ENCODE data around the gene NXT1.
"Not testable (repeated sequence)": the region's sequence is repeated elsewhere in the genome, so short reads cannot be mapped to it uniquely, and the experiment has no call there.

The NXT1 gene

GRCh38 chr20:23350196-23350903 is at the start of gene NXT1:
Gene NXT1 (plus strand): TSS chr20:23350791. CDS start chr20:23354042, 3,251 bp downstream.
- Histone ChIP-seq H3K27me3 (ENCODE audit: insufficient read depth, insufficient read length) (no peaks in the 10 kb centered on the region), H3K9ac (ENCODE audit: insufficient read length, low read depth) (peak within 1 kb of the TSS; percentile 85), H3K4me1 (ENCODE audit: insufficient read depth, insufficient read length) (peaks cover 4% of the 10 kb centered on the region), H3K36me3 (ENCODE audit: insufficient read depth, insufficient read length, low read length) (peaks cover 30% of the 10 kb centered on the region), H3K4me3 (ENCODE audit: insufficient read length, low read depth) (peak within 1 kb of the TSS; percentile 78), H3K9me3 (ENCODE audit: insufficient read depth, low read length) (no peaks in the 10 kb centered on the region)
- TF ChIP-seq ZNF274 (IDR thresholded peaks at IDR 0.05; ENCODE audit: low read depth, low read length) (no peak), SUZ12 (IDR thresholded peaks at IDR 0.05; ENCODE audit: extremely low read depth, insufficient read depth, insufficient read length) (no peak)
- peak; percentile 91 for DNase-seq (ENCODE audit: low read depth, low spot score)

GRCh38 chr20:23301436-23302050 is 49.0 kb upstream of the NXT1 start:
- 0 out of 2 replicates have a peak, but pooled peaks cover 5% of the 10 kb centered on the region for H3K9me3 ChIP-seq (ENCODE audit: insufficient read depth, low read length)
- H3K4me1 ChIP-seq (ENCODE audit: insufficient read depth, insufficient read length): no peaks in the 10 kb centered on the region
- H3K36me3 ChIP-seq (ENCODE audit: insufficient read depth, insufficient read length, low read length): no peaks in the 10 kb centered on the region
- DNase-seq (ENCODE audit: low read depth, low spot score): no peak
- TF ChIP-seq ZNF274 (IDR thresholded peaks at IDR 0.05; ENCODE audit: low read depth, low read length) (no peak), SUZ12 (IDR thresholded peaks at IDR 0.05; ENCODE audit: extremely low read depth, insufficient read depth, insufficient read length) (no peak), YY1 (IDR thresholded peaks at IDR 0.05; ENCODE audit: insufficient read depth, insufficient read length) (no peak)
- H3K27me3 ChIP-seq (ENCODE audit: insufficient read depth, insufficient read length): no peaks in the 10 kb centered on the region
- H3K9ac ChIP-seq (ENCODE audit: insufficient read length, low read depth): no peak overlapping the region
- H3K4me3 ChIP-seq (ENCODE audit: insufficient read length, low read depth): no peak overlapping the region

- H3K4me3 ChIP-seq (ENCODE audit: insufficient read length, low read depth): no peak overlapping the region
Observed at GRCh38 chr20:23302386-23302785, 48.2 kb upstream of the NXT1 start.

GRCh38 chr20:23302801-23303200 is 47.8 kb upstream of the NXT1 start:
- TF ChIP-seq ZNF274 (IDR thresholded peaks at IDR 0.05; ENCODE audit: low read depth, low read length): no peak
- no peak for TF ChIP-seq YY1 (IDR thresholded peaks at IDR 0.05; ENCODE audit: insufficient read depth, insufficient read length)
- no peak for TF ChIP-seq SUZ12 (IDR thresholded peaks at IDR 0.05; ENCODE audit: extremely low read depth, insufficient read depth, insufficient read length)
- Histone ChIP-seq H3K4me3 (ENCODE audit: insufficient read length, low read depth) (no peak overlapping the region), H3K36me3 (ENCODE audit: insufficient read depth, insufficient read length, low read length) (no peaks in the 10 kb centered on the region), H3K4me1 (ENCODE audit: insufficient read depth, insufficient read length) (no peaks in the 10 kb centered on the region), H3K9me3 (ENCODE audit: insufficient read depth, low read length) (0 out of 2 replicates have a peak, but pooled peaks cover 5% of the 10 kb centered on the region), H3K9ac (ENCODE audit: insufficient read length, low read depth) (no peak overlapping the region), H3K27me3 (ENCODE audit: insufficient read depth, insufficient read length) (no peaks in the 10 kb centered on the region)
- no peak for DNase-seq (ENCODE audit: low read depth, low spot score)

More at GRCh38 chr20:23302386-23302785, 48.2 kb upstream of the NXT1 start:
- Histone ChIP-seq H3K9ac (ENCODE audit: insufficient read length, low read depth) (no peak overlapping the region), H3K4me1 (ENCODE audit: insufficient read depth, insufficient read length) (no peaks in the 10 kb centered on the region), H3K9me3 (ENCODE audit: insufficient read depth, low read length) (0 out of 2 replicates have a peak, but pooled peaks cover 5% of the 10 kb centered on the region), H3K36me3 (ENCODE audit: insufficient read depth, insufficient read length, low read length) (no peaks in the 10 kb centered on the region), H3K27me3 (ENCODE audit: insufficient read depth, insufficient read length) (no peaks in the 10 kb centered on the region)
- TF ChIP-seq ZNF274 (IDR thresholded peaks at IDR 0.05; ENCODE audit: low read depth, low read length): no peak
- no peak for TF ChIP-seq YY1 (IDR thresholded peaks at IDR 0.05; ENCODE audit: insufficient read depth, insufficient read length)
- DNase-seq (ENCODE audit: low read depth, low spot score): no peak

- Histone ChIP-seq H3K27me3 (ENCODE audit: insufficient read depth, insufficient read length) (no peaks in the 10 kb centered on the region), H3K9me3 (ENCODE audit: insufficient read depth, low read length) (0 out of 2 replicates have a peak, but pooled peaks cover 5% of the 10 kb centered on the region), H3K9ac (ENCODE audit: insufficient read length, low read depth) (no peak overlapping the region), H3K4me1 (ENCODE audit: insufficient read depth, insufficient read length) (no peaks in the 10 kb centered on the region), H3K4me3 (ENCODE audit: insufficient read length, low read depth) (no peak overlapping the region), H3K36me3 (ENCODE audit: insufficient read depth, insufficient read length, low read length) (no peaks in the 10 kb centered on the region)
- DNase-seq (ENCODE audit: low read depth, low spot score): no peak
- TF ChIP-seq YY1 (IDR thresholded peaks at IDR 0.05; ENCODE audit: insufficient read depth, insufficient read length) (no peak), SUZ12 (IDR thresholded peaks at IDR 0.05; ENCODE audit: extremely low read depth, insufficient read depth, insufficient read length) (no peak), ZNF274 (IDR thresholded peaks at IDR 0.05; ENCODE audit: low read depth, low read length) (no peak)
Observed at GRCh38 chr20:23303325-23304102, 47.1 kb upstream of the NXT1 start.

GRCh38 chr20:23304616-23305015 is 46.0 kb upstream of the NXT1 start:
- Histone ChIP-seq H3K9ac (ENCODE audit: insufficient read length, low read depth) (no peak overlapping the region), H3K9me3 (ENCODE audit: insufficient read depth, low read length) (0 out of 2 replicates have a peak, but pooled peaks cover under 1% of the 10 kb centered on the region), H3K36me3 (ENCODE audit: insufficient read depth, insufficient read length, low read length) (no peaks in the 10 kb centered on the region), H3K4me3 (ENCODE audit: insufficient read length, low read depth) (no peak overlapping the region), H3K27me3 (ENCODE audit: insufficient read depth, insufficient read length) (no peaks in the 10 kb centered on the region), H3K4me1 (ENCODE audit: insufficient read depth, insufficient read length) (no peaks in the 10 kb centered on the region)
- TF ChIP-seq ZNF274 (IDR thresholded peaks at IDR 0.05; ENCODE audit: low read depth, low read length) (no peak), YY1 (IDR thresholded peaks at IDR 0.05; ENCODE audit: insufficient read depth, insufficient read length) (no peak), SUZ12 (IDR thresholded peaks at IDR 0.05; ENCODE audit: extremely low read depth, insufficient read depth, insufficient read length) (no peak)
- no peak for DNase-seq (ENCODE audit: low read depth, low spot score)

- Histone ChIP-seq H3K4me1 (ENCODE audit: insufficient read depth, insufficient read length) (no peaks in the 10 kb centered on the region), H3K4me3 (ENCODE audit: insufficient read length, low read depth) (no peak overlapping the region), H3K36me3 (ENCODE audit: insufficient read depth, insufficient read length, low read length) (no peaks in the 10 kb centered on the region), H3K9me3 (ENCODE audit: insufficient read depth, low read length) (no peaks in the 10 kb centered on the region), H3K27me3 (ENCODE audit: insufficient read depth, insufficient read length) (no peaks in the 10 kb centered on the region), H3K9ac (ENCODE audit: insufficient read length, low read depth) (no peak overlapping the region)
- TF ChIP-seq YY1 (IDR thresholded peaks at IDR 0.05; ENCODE audit: insufficient read depth, insufficient read length): no peak
- TF ChIP-seq SUZ12 (IDR thresholded peaks at IDR 0.05; ENCODE audit: extremely low read depth, insufficient read depth, insufficient read length): no peak
- no peak for TF ChIP-seq ZNF274 (IDR thresholded peaks at IDR 0.05; ENCODE audit: low read depth, low read length)
- DNase-seq (ENCODE audit: low read depth, low spot score): no peak
Observed at GRCh38 chr20:23305098-23305497, 45.5 kb upstream of the NXT1 start.

GRCh38 chr20:23307393-23307792 is 43.2 kb upstream of the NXT1 start:
- not testable (repeated sequence) for H3K4me1 ChIP-seq (ENCODE audit: insufficient read depth, insufficient read length); H3K9ac ChIP-seq (ENCODE audit: insufficient read length, low read depth); H3K9me3 ChIP-seq (ENCODE audit: insufficient read depth, low read length); H3K36me3 ChIP-seq (ENCODE audit: insufficient read depth, insufficient read length, low read length); H3K27me3 ChIP-seq (ENCODE audit: insufficient read depth, insufficient read length); H3K4me3 ChIP-seq (ENCODE audit: insufficient read length, low read depth); DNase-seq (ENCODE audit: low read depth, low spot score)
